ENCODE results near the gene CHRM1.

CHRM1 gene

DNA sequence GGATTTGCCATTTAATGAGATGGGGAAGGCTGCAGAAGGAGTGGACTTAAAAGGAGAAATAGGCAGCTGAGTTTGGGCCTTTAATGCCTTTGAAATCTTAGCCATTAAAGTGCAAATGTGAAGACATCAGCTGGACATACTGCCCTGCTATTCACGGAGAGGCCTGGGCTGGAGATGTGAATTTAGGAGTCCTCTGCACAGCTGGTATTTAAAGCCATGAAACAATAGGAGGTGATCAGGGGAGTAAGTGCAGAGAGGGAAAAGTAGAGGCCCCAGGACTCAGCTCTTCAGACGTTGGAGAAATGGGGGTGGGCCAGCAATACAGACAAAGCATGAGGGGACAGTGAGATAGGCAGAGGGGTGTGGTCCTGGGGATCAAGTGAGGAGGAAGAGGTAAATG is 23.9 kb downstream of the CHRM1 start:
- no peak for DNase-seq

DNA sequence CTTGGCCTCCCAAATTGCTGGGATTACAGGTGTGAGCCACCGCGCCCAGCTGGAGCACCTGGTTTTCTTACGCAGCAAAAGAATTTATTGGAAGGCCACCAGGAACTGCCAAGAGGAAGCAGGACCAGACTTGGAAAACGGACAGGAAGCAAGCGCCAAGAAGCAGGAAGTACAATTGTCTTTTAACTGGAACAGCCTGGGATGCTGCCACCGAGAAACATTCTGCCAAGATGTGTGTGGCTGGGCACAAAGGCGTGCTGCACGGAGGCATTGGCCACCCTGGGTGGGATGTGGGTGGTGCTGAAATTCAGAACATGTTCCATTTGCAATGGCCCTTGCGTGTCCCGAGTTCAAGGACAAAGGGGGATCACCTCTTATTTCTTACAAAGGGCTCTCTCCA is 25.1 kb downstream of the CHRM1 start:
- DNase-seq, result no peak

DNA sequence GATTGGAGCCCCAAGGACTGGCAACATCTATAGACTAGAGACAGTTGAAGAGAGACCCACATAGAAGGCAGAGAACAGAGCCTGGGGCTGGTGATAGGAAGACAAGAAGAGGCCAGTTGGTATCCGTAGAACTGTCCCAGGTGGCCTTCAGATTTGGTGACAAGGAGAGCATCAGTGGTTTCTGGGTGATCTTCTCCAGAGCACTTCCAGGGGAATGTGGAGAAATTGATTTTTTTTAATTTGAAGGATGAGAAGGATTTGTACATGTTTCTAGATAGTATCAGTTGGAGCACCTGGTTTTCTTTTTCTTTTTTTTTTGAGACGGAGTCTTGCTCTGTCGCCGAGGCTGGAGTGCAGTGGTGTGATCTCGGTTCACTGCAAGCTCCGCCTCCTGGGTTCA is 25.7 kb downstream of the CHRM1 start:
- no peak for DNase-seq

DNA sequence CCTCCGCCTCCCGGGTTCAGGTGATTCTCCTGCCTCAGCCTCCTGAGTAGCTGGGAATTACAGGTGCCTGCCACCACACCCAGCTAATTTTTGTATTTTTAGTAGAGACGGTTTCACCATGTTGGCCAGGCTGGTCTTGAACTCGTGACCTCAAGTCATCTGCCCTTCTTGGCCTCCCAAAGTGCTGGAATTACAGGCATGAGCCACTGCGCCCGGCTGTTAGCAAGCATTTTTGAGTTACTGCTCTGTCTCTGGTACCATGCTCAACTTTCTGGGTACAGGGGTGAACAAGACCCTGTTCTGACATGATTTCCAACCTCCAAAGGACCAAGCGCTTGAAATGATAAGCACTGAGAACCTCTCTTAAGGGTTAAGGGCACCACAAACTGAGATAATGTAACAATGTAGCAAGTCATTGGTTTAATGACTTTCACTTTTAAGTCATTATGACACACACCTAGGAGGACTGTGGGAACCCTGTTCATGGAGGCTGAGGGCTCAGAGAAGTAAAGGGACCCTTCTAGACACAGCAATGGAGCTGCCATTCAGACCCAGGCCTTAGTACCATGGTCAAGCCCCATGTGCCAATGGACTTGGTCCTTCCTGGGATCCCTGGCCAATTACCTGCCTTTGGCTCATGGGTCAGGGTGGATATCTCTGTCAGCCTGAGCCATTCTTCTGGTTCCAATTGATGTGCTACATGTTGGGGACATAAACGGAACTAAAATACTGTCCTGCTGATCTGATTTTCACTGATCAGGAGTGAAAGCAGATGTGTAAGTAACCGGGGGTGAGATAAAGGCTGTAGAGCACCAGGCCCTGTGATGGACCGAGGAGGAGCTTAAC is 28.9 kb downstream of the CHRM1 start:
- DNase-seq, result no peak

DNA sequence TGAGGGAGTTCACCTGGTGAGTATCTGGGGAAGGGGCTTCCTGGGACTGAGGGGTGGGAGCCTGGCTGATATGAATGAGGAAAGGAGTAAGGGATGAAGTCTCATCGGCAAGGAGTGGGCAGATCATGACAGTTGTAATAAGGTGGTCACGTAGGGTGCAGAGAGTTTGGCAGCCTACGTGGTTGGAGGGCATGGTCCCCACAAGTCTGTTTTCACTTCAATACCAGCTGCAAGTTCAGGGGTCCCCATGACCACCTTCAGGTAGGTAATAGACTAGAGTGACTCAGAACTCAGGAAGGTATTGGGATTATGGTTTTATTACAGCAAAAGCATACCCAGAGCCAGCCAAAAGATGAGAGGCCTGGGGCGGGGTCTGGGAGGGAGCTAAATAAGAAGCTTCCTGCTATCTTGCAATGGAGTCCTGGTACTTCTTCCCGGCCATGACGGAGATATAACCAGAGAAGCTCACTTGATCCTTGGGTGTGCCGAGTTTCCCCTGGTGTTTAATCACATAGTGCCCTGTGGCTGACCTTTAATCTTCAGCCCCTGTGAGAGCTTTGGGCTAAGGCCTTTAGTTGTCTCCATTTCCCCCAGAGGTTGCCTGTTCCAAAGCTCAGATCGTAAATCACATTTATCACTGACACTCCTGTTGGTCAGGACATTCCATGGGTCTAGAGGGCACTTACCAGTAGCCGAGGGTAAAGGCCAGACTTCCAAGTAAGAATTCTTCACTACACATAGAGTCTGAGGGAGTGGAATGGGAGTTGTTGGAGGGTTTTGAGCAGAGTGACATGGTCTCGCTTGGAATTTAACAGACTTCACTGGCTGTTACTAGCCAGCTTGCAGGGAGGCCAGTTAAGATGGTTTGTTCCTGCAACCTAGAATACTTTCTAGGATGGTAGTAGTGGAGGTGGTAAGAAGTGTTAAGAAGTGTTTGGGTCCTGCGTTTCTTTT is 31.4 kb downstream of the CHRM1 start:
- DNase-seq, result no peak

DNA sequence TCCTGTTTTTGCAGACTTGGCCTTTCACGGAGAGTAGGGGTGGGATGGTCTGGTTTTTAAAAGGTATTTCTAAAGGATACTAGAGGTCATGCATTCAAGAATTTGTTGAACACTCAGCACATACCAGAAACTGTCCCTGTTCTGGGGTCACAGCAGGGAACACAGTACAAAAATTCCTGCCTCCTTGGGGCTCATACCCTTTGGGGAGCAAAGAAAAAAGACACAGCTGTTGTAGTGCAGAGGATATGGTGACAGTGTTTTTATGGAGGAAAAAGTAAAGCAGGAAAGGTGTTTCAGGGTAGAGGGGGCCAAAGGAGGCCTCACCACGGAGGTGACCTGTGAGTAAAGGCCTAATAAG is 32.1 kb downstream of the CHRM1 start:
- no peak for DNase-seq

DNA sequence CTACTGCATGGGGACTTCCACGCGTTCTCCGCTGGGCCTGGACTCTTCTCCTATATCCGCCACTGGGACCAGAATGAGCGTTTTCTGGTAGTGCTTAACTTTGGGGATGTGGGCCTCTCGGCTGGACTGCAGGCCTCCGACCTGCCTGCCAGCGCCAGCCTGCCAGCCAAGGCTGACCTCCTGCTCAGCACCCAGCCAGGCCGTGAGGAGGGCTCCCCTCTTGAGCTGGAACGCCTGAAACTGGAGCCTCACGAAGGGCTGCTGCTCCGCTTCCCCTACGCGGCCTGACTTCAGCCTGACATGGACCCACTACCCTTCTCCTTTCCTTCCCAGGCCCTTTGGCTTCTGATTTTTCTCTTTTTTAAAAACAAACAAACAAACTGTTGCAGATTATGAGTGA is 32.8 kb downstream of the CHRM1 start:
- no peak for DNase-seq

DNA sequence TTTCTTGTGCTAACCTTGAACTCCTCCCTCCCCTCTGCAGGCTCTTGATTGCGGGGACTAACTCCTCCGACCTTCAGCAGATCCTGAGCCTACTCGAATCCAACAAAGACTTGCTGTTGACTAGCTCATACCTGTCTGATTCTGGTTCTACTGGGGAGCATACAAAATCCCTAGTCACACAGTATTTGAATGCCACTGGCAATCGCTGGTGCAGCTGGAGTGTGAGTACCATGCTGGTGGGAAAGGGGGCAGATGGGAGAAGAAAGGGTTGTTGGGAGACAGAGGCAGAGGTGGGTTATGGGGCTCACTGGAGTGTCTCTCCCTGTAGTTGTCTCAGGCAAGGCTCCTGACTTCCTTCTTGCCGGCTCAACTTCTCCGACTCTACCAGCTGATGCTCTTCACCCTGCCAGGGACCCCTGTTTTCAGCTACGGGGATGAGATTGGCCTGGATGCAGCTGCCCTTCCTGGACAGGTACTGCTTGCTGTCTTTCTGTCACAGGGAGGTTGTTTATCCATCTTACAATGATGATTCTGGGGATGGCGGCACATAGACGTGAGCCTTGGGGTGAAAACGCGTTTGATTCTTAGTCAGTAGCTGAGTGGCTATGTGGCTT is 35.9 kb downstream of the CHRM1 start:
- no peak for DNase-seq

DNA sequence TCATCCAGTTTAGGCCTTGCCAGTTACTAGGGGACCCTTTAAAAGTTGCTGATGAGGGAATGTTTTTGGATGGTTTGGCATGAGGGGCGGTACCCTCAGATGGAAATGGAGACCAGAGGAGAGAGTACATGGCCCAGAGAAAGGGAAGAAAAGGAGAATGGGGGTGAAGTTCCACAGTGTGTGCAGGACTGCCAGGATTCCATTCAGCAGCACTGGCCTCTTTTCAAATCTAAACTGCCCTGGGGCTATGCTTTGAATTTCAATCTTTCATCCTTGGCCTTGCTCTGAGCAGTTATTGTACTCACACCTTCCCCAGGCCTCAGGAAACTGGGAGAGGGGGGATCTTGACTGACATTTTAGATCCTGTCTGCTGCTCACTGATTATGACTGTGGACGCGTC is 37.5 kb downstream of the CHRM1 start:
- no peak for DNase-seq

DNA sequence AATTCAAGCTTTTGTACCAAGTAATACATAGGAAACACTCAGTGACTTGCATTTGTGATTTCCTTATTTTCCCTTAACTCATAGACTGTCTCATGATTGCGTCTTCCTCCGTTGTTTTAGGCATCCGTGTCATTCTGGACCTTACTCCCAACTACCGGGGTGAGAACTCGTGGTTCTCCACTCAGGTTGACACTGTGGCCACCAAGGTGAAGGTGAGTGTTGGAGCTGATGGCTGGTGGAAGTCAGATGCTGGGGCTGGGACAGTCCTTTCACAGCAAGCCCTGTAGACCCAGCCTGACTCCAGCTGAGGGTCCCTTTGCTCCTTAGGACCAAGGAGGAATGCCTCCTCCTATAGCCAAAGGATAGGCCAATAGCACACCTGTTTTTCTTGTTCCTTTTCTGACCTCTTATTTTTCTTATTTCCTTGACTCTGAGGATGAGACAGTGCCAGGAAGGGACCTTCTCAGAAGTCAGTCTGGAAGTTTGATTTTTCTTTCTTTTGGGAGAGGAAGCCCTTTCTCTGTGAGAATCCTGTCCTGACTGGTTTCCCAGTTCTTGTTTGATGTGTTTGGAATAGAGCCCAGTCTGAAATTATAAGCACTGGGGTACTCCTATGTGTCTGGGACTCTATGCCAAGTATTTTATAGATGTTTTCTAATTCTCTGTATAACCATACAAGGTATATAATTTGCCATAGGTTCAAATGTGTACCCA is 38.2 kb downstream of the CHRM1 start:
- DNase-seq, result no peak

DNA sequence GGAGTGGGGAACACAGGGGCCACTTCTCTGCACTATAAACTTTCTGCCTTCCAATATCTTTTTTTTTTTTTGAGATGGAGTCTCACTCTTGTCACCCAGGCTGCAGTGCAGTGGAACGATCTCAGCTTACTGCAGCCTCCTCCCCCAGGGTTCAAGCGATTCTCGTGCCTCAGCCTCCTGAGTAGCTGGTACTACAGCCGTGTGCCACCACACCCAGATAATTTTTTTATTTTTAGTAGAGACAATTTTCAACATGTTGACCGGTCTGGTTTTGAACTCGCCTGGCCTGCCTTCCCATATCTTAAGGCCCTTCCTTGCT is 38.8 kb downstream of the CHRM1 start:
- no peak for DNase-seq

DNA sequence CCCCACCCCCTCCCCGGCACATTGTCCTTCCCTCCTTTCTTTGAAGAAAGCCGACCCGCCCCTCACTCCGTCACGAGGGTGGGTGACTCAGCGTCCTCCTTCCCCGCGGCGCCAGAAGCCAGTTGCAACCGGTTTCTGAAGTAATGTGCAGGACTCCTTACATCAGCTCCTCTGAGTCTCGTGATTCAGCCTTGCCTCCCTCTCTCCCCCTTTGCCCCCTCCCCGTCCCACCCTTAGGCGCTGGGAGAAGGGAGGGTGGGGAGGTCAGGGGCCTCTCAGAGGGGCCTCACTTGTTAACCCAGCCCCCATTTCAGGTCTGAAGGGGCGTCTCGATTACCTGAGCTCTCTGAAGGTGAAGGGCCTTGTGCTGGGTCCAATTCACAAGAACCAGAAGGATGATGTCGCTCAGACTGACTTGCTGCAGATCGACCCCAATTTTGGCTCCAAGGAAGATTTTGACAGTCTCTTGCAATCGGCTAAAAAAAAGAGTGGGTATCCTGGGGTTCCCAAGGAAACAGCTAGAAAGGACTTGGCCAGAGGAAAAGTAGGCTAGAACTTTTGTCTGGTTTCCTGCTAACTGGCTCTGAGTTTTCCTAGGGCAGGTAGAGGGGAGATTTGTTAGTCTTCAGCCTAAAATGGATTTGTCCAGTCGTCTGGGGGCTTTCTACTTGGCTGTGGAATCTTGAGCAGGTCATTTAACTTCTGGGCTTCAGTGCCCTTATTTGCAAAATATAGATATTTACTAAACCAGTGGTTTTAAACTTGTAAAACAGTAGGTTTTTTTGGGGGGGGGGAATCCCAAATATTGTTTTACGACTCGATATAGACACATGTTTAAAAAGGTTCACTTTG is 39.4 kb downstream of the CHRM1 start:
- DNase-seq, result peak; percentile 93

DNA sequence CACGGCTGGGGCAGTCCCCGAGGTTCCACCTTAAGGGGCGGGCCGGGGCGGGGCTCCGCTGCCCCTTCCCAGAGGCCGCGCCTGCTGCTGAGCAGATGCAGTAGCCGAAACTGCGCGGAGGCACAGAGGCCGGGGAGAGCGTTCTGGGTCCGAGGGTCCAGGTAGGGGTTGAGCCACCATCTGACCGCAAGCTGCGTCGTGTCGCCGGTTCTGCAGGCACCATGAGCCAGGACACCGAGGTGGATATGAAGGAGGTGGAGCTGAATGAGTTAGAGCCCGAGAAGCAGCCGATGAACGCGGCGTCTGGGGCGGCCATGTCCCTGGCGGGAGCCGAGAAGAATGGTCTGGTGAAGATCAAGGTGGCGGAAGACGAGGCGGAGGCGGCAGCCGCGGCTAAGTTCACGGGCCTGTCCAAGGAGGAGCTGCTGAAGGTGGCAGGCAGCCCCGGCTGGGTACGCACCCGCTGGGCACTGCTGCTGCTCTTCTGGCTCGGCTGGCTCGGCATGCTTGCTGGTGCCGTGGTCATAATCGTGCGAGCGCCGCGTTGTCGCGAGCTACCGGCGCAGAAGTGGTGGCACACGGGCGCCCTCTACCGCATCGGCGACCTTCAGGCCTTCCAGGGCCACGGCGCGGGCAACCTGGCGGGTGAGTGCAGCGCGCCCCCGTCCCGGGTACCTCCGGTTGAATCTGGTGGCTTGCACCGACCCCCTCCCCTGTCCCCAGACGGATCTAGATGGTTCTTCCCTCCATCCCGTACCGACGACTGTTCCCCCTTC is 40.2 kb downstream of the CHRM1 start, which contains the start of gene SLC3A2:
TSS of gene SLC3A2 (plus strand) at position 94 of the 776 bp plus-strand sequence. CDS start at position 222, 128 bp downstream.
- peak; percentile 91 for DNase-seq

DNA sequence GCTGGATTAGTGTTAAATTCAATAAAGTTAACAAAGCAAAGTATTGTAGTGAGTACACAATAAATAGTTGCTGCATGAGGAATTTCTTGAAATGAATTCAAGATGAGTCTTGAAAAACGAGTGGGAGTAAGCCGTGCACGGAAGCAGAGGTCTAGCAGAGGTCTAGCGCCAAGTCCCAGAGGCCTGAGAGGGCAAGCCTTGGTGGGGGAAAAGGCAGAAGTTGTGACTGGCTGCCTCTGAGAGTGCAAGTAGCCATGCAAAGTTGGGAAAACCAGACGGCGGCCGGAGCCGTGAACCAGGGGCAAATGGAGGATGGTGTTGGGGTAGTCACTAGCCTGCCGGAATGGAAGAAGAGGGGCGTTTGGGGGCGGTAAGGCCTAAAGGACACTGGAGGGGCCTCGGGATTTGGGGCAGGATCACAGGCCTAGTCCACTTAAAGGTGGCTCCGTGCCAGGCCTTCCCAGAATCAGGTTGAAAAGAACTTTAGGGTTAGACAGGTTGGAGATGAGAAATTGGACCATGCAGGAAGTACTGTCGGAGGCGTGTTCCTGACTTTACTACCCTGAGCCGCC is 40.8 kb downstream of the CHRM1 start:
- DNase-seq, result no peak

DNA sequence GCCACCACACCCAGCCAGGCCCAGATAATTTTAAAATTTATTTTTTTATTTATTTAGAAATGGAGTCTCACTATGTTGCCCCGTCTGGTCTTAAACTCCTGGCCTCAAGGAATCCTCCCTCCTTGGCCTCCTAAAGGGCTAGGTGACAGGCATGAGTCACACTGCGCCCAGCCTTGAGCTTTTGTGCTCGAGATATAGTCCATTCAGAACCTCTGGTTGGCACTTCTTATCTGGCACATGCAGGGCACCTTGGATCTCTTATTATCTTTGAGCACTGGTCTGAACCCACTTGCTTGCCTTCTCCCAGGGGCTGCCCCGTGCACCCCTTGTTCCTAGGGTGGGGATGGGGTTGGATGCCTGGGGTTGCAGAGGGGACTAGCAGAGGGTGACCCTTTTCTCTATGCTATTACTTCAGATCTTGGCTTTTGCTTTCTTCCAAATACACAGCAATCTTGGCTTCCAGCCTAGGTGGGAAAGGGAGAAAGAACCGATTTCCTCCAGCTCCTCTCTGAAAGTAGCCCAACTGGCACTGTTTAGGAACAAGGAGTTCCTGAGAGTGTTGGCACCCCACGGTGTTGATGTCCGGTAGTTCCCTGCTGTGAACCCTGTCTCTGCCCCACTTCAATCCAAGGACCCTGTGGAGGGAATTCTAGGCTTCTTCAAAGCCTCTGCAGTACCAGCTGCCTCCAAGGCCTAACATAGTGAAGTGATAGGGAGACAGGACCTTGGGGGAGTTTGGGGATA is 41.8 kb downstream of the CHRM1 start:
- DNase-seq, result no peak

DNA sequence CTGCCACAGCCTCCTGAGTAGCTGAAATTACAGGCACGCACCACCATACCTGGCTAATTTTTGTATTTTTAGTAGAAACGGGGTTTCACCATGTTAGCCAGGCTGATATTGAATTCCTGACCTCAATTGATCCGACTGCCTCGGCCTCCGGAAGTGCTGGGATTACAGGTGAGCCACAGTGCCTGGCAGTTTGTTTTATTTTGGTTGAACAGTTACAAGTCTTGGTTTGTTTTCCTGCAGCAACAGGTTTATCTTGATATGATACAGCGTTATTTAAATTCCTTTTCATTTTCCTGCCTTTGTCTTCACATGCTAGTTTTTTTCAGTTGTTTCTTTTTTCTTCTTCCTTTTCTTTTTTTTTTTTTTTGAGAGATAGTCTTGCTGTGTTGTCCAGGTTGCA is 44.5 kb downstream of the CHRM1 start:
- no peak for DNase-seq

DNA sequence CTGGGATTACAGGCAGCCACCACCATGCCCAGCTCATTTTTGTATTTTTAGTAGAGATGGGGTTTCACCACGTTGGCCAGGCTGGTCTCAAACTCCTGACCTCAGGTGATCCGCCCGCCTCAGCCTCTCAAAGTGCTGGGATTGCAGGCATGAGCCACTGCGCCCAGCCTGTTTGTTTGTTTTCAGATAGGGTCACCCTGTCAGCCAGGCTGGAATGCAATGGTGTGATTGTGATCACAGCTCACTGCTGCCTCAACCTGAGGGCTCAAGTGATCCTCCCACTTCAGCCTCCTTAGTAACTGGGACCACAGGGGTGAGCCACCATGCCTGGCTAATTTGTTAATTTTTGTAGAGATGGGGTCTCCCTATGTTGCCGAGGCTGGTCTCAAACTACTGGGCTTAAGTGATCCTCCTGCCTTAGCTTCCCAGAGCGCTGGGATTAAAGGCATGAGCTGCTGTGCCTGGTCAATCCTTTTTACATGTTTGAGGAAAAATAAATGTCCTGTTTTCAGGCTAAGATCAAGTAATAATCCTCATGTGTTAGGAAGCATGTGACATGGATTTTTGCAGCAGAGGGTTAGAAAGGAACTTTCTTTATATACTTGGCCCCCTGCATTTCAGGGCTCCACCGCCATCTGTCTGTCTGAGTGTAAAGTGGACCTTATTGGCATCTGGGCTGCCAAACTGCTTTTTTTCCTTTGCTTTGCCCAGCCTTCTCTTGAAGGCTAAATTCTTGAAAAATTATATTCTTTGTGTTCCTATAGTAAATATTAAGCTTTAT is 45.3 kb downstream of the CHRM1 start:
- no peak for DNase-seq

DNA sequence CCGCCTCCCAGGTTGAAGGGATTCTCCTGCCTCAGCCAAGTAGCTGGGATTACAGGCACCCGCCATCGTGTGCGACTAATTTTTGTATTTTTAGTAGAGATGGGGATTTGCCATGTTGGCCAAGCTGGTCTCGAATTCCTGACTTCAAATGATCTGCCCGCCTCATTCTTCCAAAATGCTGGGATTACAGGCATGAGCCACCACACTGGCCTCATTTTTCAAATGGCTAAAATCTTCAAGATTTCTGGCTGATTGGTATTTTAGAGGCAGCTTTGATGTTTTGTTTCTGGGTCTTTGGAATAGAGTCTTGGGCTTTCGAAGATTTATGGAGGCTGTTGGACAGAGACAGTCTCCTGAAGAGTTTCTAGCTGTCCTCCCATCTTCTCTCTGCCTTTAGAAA is 46.3 kb downstream of the CHRM1 start:
- no peak for DNase-seq

DNA sequence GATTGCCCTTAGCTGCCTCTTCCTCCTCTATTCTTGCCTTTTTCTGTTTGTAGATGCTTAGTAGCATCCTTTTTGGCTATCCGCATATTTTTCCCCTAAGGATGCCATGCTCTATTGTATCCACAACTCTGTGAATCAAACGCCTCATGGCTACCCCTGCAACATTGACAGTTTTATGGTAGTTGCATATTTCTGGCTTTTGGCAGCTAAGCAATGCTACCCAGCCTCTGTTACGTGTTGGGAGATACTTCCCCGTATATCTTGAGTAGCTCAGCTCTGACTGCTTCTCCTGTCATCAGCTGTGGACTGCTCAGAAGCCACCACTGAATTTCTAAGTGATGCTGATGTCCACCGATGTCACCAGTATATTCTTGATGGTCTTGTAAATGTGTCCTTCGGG is 55.5 kb downstream of the CHRM1 start:
- no peak for DNase-seq
